Effector memory CD4-positive, alpha-beta T cell (primary cell): ENCODE results near the gene TDP1.

ENCODE experiments used
- DNase-seq, 3 donors: peaks; one replicate each; pipeline ENCODE4 v3.0.0-alpha.2; 2020
- H3K27ac ChIP-seq: 2 replicates; pipeline ENCODE4 v1.7.0; 2013; ENCODE audit warnings: mild to moderate bottlenecking, low read length, moderate library complexity; ENCODE audit not compliant: insufficient read depth, poor library complexity, severe bottlenecking
- H3K27me3 ChIP-seq: replicated peaks from 2 replicates; pipeline ENCODE4 v1.7.0; 2013; ENCODE audit warnings: mild to moderate bottlenecking, low read length; ENCODE audit not compliant: insufficient read depth, control insufficient read depth, poor library complexity, severe bottlenecking
- H3K36me3 ChIP-seq: 2 replicates; pipeline ENCODE4 v1.7.0; 2013; ENCODE audit warnings: mild to moderate bottlenecking, low read length, moderate library complexity; ENCODE audit not compliant: control insufficient read depth, insufficient read depth
- H3K4me1 ChIP-seq: 2 replicates; pipeline ENCODE4 v1.7.0; 2013; ENCODE audit warnings: low read length, mild to moderate bottlenecking; ENCODE audit not compliant: control insufficient read depth, insufficient read depth, poor library complexity, severe bottlenecking
- H3K4me3 ChIP-seq: 2 replicates; pipeline ENCODE4 v1.7.0; 2013; ENCODE audit warnings: low read length, low read depth, mild to moderate bottlenecking; ENCODE audit not compliant: insufficient read depth, poor library complexity, severe bottlenecking
- H3K9me3 ChIP-seq: 2 replicates; pipeline ENCODE4 v1.7.0; 2013; ENCODE audit warnings: mild to moderate bottlenecking, low read length, moderate library complexity; ENCODE audit not compliant: control insufficient read depth

Gene TDP1

DNA sequence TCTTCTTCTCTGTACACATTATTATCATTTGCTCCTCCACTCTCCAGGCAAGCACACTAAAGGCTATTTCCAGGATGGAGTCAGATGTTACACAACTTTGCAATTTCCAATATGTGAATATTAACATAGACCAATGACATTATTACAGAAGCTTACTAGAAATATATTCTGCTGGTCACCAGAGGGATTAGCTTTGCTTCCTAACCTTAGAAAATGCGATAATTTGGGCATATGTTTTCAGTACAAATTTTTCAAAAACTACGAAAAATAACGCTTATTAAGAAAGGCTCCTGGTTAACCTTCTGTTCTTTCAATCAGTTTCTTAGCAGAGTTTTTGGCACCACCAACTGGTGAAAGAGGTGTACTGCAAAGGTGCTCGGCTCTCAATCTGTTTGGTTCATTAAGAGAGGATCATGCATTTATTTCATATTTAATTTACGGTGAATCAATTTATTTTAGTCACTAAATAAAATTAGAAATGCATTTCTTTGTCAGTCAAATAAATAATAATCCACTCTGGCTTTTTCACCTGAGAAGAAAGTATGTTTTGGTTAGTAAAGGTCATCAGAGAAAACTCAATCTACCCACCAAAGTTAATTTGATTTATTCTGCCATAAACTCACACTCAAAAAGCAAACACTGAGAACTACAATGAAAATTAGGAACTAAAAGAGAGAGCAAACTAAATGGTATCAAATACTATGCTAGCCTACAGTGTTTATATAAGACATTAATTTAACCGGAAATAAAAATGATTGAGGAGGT is 40.4 kb upstream of the TDP1 start:
- H3K27ac ChIP-seq: no peak overlapping the region
- no peaks in the 10 kb centered on the region for H3K9me3 ChIP-seq
- H3K4me3 ChIP-seq: no peak overlapping the region
- H3K27me3 ChIP-seq: no peaks in the 10 kb centered on the region
- no peaks in the 10 kb centered on the region for H3K4me1 ChIP-seq
- DNase-seq: peak in 2 of 3 donors; percentile 22 to 37
- H3K36me3 ChIP-seq: no peaks in the 10 kb centered on the region

DNA sequence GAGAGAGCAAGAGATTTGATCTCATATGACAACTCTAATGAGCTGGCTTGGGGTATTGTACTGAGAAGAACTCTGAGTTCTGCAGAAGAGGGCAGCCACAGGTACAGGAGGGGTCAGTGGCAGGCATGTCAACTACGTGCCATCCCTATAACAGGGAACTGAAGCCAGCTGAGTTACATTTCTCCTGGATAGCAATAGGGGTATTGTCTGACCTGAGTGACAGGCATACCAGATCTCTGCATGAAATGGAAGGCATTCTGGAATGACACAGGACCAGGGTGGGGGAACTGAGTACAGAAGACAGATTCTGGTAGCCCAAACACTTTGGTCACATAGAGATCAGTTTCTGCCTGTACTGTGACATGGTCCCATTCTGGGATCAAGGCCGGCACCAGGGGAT is 37.0 kb upstream of the TDP1 start:
- DNase-seq: no peak
- Histone ChIP-seq H3K36me3 (no peaks in the 10 kb centered on the region), H3K4me1 (no peaks in the 10 kb centered on the region), H3K9me3 (no peaks in the 10 kb centered on the region), H3K27me3 (no peaks in the 10 kb centered on the region), H3K27ac (no peak overlapping the region), H3K4me3 (no peak overlapping the region)

GRCh38 chr14:89920056-89920455 is 35.7 kb upstream of the TDP1 start:
- Histone ChIP-seq H3K4me3 (no peak overlapping the region), H3K4me1 (no peaks in the 10 kb centered on the region), H3K27me3 (no peaks in the 10 kb centered on the region), H3K36me3 (no peaks in the 10 kb centered on the region), H3K9me3 (no peaks in the 10 kb centered on the region), H3K27ac (no peak overlapping the region)
- DNase-seq: no peak

DNA sequence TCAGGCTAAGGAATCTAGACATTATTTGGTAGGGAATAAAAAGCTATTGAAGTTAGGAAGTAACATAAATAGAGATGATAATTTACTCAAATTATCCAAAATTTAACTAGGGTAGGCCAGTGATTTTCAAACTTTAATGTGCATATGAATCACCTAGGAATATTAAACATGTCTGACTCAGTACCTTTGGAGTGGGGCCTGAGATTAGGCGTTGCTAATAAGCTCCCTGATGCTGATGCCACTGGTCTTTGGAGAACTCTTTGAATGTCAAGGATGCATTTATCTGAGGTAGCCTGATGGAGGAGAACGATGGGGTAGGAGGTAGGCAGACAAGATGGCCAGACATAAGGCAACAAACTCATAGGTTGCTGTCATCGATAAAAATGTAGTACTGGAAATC is 34.4 kb upstream of the TDP1 start:
- H3K36me3 ChIP-seq: no peaks in the 10 kb centered on the region
- H3K4me1 ChIP-seq: no peaks in the 10 kb centered on the region
- no peak overlapping the region for H3K4me3 ChIP-seq
- no peaks in the 10 kb centered on the region for H3K27me3 ChIP-seq
- no peaks in the 10 kb centered on the region for H3K9me3 ChIP-seq
- H3K27ac ChIP-seq: no peak overlapping the region
- no peak for DNase-seq

- no peaks in the 10 kb centered on the region for H3K36me3 ChIP-seq
- no peak for DNase-seq
Observed at GRCh38 chr14:89922031-89922907, 33.5 kb upstream of the TDP1 start.

GRCh38 chr14:89924268-89924667 is 31.5 kb upstream of the TDP1 start:
- no peaks in the 10 kb centered on the region for H3K27me3 ChIP-seq

More at GRCh38 chr14:89922031-89922907, 33.5 kb upstream of the TDP1 start:
- H3K27me3 ChIP-seq: no peaks in the 10 kb centered on the region
- no peaks in the 10 kb centered on the region for H3K4me1 ChIP-seq
- no peak overlapping the region for H3K27ac ChIP-seq
- H3K9me3 ChIP-seq: no peaks in the 10 kb centered on the region
- no peak overlapping the region for H3K4me3 ChIP-seq

GRCh38 chr14:89926694-89927093 is 29.0 kb upstream of the TDP1 start:
- H3K4me1 ChIP-seq: no peaks in the 10 kb centered on the region
- no peaks in the 10 kb centered on the region for H3K36me3 ChIP-seq
- H3K27me3 ChIP-seq: no peaks in the 10 kb centered on the region
- DNase-seq: no peak
- H3K4me3 ChIP-seq: no peak overlapping the region
- H3K9me3 ChIP-seq: no peaks in the 10 kb centered on the region
- no peak overlapping the region for H3K27ac ChIP-seq

More at GRCh38 chr14:89924268-89924667, 31.5 kb upstream of the TDP1 start:
- Histone ChIP-seq H3K9me3 (no peaks in the 10 kb centered on the region), H3K36me3 (no peaks in the 10 kb centered on the region), H3K27ac (no peak overlapping the region), H3K4me3 (no peak overlapping the region), H3K4me1 (no peaks in the 10 kb centered on the region)
- no peak for DNase-seq

GRCh38 chr14:89927186-89927865 is 28.4 kb upstream of the TDP1 start:
- no peak overlapping the region for H3K4me3 ChIP-seq
- no peaks in the 10 kb centered on the region for H3K9me3 ChIP-seq
- H3K27ac ChIP-seq: no peak overlapping the region
- H3K27me3 ChIP-seq: no peaks in the 10 kb centered on the region
- no peaks in the 10 kb centered on the region for H3K36me3 ChIP-seq
- no peak for DNase-seq
- no peaks in the 10 kb centered on the region for H3K4me1 ChIP-seq

DNA sequence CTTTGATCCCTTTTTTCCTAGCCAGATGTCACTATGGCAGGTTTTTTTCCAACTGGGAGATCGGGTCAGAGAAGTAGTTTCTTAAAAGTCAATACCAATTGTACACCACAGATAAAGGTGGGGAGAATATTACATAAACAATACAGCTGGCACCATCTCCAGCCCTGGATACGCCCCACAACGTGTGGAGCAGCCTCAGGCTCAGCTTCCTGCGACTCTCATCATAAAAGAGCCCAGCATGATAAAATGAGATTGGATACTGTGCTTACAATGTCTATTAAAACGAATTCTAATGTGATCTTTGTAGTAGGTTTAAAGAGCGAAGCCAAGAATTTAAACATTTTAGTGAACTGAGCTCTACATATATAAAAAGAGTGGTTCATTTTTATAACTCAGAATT is 22.7 kb upstream of the TDP1 start:
- H3K9me3 ChIP-seq: no peaks in the 10 kb centered on the region
- no peaks in the 10 kb centered on the region for H3K36me3 ChIP-seq
- DNase-seq: no peak
- H3K27me3 ChIP-seq: no peaks in the 10 kb centered on the region
- H3K4me3 ChIP-seq: no peak overlapping the region
- no peaks in the 10 kb centered on the region for H3K4me1 ChIP-seq
- H3K27ac ChIP-seq: no peak overlapping the region
